B cell (primary cell): ENCODE measurements around the gene USP12. TPM values are rescaled to one million over a fixed set of nuclear protein-coding genes. Genes with fewer than 3 reads are reported as not detected.

Experiments
- ATAC-seq: fragments of 200-7000 bp; cut with Tn5 transposase; one replicate; pipeline ENCODE4 v1.10.0; 2021; ENCODE audit warnings: low read depth, mild to moderate bottlenecking, moderate number of reproducible peaks, moderate library complexity
- CTCF ChIA-PET: fragments of 350-600 bp; sonication (Branson Sonifier 250); formaldehyde crosslinking; loops from one replicate; lab custom pipeline; 2021; ENCODE audit warnings: antibody characterized with exemption, inconsistent platforms; lab: Charles Lee
- POLR2A ChIA-PET: fragments of 350-600 bp; sonication (Branson Sonifier 250); formaldehyde crosslinking; loops from one replicate; lab custom pipeline; 2021; ENCODE audit warnings: antibody characterized with exemption; lab: Charles Lee
- DNase-seq: peaks from one replicate; pipeline ENCODE4 v3.0.0; 2013
- H2AFZ ChIP-seq: 2 replicates; pipeline ENCODE4 v1.6.1; 2012; ENCODE audit warnings: mild to moderate bottlenecking, low read depth, low read length; ENCODE audit not compliant: insufficient read depth, poor library complexity, severe bottlenecking
- H3K27ac ChIP-seq, 2 donors: 1 replicate in 1 of 2; 2 replicates in 1 of 2; pipeline ENCODE4 v1.5.1; 2012 to 2013; ENCODE audit warnings: low read length in 2 of 2, mild to moderate bottlenecking in 2 of 2, moderate library complexity in 1 of 2
- H3K27me3 ChIP-seq, 4 experiments: fragments of 200-600 bp in 1 of 4; sonication (generic) in 1 of 4; replicated peaks in 1 of 4; 1 replicate in 2 of 4; 2 replicates in 2 of 4; pipeline versions ENCODE4 v1.6.1 to v1.7.0; 2013 to 2016; ENCODE audit warnings: low read length in 3 of 4, mild to moderate bottlenecking in 2 of 4, mixed read lengths in 1 of 4, moderate library complexity in 1 of 4; ENCODE audit not compliant: insufficient read depth in 4 of 4, control insufficient read depth in 3 of 4; ENCODE audit errors: control extremely low read depth in 1 of 4
- H3K36me3 ChIP-seq, 2 experiments: replicated peaks in 1 of 2; 1 replicate in 1 of 2; 2 replicates in 1 of 2; pipeline versions ENCODE4 v1.6.1 to v1.7.1; 2013; ENCODE audit warnings: low read length in 1 of 2; ENCODE audit not compliant: insufficient read depth in 2 of 2, control insufficient read depth in 1 of 2; ENCODE audit errors: control extremely low read depth in 1 of 2, extremely low read depth in 1 of 2
- H3K4me1 ChIP-seq, 2 donors: fragments of 200-600 bp in 1 of 2; sonication (generic) in 1 of 2; 1 replicate in 1 of 2; 2 replicates in 1 of 2; pipeline versions ENCODE4 v1.5.1 to v1.6.1; 2013 to 2017; ENCODE audit warnings: low read length in 2 of 2; ENCODE audit not compliant: control insufficient read depth in 2 of 2, insufficient read depth in 2 of 2
- H3K4me2 ChIP-seq: replicated peaks from 2 replicates; pipeline ENCODE3; 2012; ENCODE audit warnings: mild to moderate bottlenecking, low read depth, low read length; ENCODE audit not compliant: poor library complexity, severe bottlenecking
- H3K4me3 ChIP-seq, 5 experiments: fragments of 200-600 bp in 1 of 5; sonication (generic) in 1 of 5; 1 replicate in 3 of 5; 2 replicates in 2 of 5; pipeline versions ENCODE4 v1.5.1 to v1.7.0; 2011 to 2016; ENCODE audit warnings: low read length in 4 of 5, mild to moderate bottlenecking in 4 of 5, low read depth in 2 of 5, control low read depth in 1 of 5, moderate library complexity in 1 of 5; ENCODE audit not compliant: insufficient read depth in 1 of 5; ENCODE audit errors: control extremely low read depth in 1 of 5, extremely low read depth in 1 of 5
- H3K79me2 ChIP-seq: fragments of 200-600 bp; sonication (generic); one replicate; pipeline ENCODE4 v1.6.0; 2016; ENCODE audit warnings: low read length; ENCODE audit not compliant: control insufficient read depth, insufficient read depth
- H3K9ac ChIP-seq: fragments of 200-600 bp; sonication (generic); 2 replicates; pipeline ENCODE4 v1.6.1; 2017; ENCODE audit warnings: mild to moderate bottlenecking, low read length, moderate library complexity
- H3K9me3 ChIP-seq, 3 donors: one replicate each; pipeline versions ENCODE4 v1.6.1 to v1.7.1; 2013; ENCODE audit warnings: low read length in 2 of 3; ENCODE audit not compliant: control insufficient read depth in 2 of 3, insufficient read depth in 1 of 3; ENCODE audit errors: control extremely low read depth in 1 of 3
- H4K20me1 ChIP-seq: 2 replicates; pipeline ENCODE4 v1.6.0; 2012; ENCODE audit warnings: mild to moderate bottlenecking, low read length; ENCODE audit not compliant: insufficient read depth, control insufficient read depth, poor library complexity, severe bottlenecking
- H3K27ac Mint-ChIP-seq: one replicate; pipeline ENCODE4 v1.8.0; 2021; ENCODE audit warnings: mixed read lengths
- H3K27me3 Mint-ChIP-seq: one replicate; pipeline ENCODE4 v1.8.0; 2021; ENCODE audit warnings: mixed read lengths
- H3K4me1 Mint-ChIP-seq: one replicate; pipeline ENCODE4 v1.8.0; 2021; ENCODE audit warnings: mixed read lengths
- H3K4me3 Mint-ChIP-seq: one replicate; pipeline ENCODE4 v1.8.0; 2021; ENCODE audit warnings: mixed read lengths
- H3K9me3 Mint-ChIP-seq: one replicate; pipeline ENCODE4 v1.8.0; 2022; ENCODE audit warnings: mixed read lengths; ENCODE audit not compliant: insufficient read depth
- EZH2 ChIP-seq: IDR thresholded peaks from 2 replicates; pipeline ENCODE4 v1.6.1; 2012; ENCODE audit warnings: borderline replicate concordance, low read depth, mild to moderate bottlenecking, moderate library complexity, low read length; ENCODE audit not compliant: insufficient read depth, poor library complexity, severe bottlenecking
- WGBS: methylation state at CpG from one replicate; pipeline ENCODE4 v1.1.5; 2013; ENCODE audit warnings: missing lambda C conversion rate; ENCODE audit not compliant: insufficient coverage; 5-methylcytosine and 5-hydroxymethylcytosine counted together
- intact Hi-C: fragments of 100-400 bp; cut with micrococcal nuclease; formaldehyde crosslinking; loops from one replicate; pipeline ENCODE4 v1.10.0; 2022
- polyA plus RNA-seq: library from polyadenylated mRNA; depleted of rRNA; stranded (reverse); fragments of >200 nt; gene quantifications from 2 replicates; pipeline ENCODE4 v1.2.3, GENCODE V29; 2012
- total RNA-seq, 2 donors: library from RNA; stranded (reverse); fragments of 120-200 nt in 1 of 2; gene quantifications; 1 replicate in 1 of 2; 2 replicates in 1 of 2; pipeline versions ENCODE4 v1.2.3 to v1.2.4, GENCODE V29; 2013 to 2022
- TF ChIP-seq, protein P1 (sequence below): fragments of 200-600 bp; IDR thresholded peaks from one replicate; pipeline ENCODE4 v1.8.0; 2022; ENCODE audit warnings: antibody characterized with exemption, mild to moderate bottlenecking

Gene USP12
- total and polyA plus RNA-seq, 2 donors (not counting 1 experiment from before 2014, with no cell fraction given) = 21.7 to 46.3 TPM

DNA sequence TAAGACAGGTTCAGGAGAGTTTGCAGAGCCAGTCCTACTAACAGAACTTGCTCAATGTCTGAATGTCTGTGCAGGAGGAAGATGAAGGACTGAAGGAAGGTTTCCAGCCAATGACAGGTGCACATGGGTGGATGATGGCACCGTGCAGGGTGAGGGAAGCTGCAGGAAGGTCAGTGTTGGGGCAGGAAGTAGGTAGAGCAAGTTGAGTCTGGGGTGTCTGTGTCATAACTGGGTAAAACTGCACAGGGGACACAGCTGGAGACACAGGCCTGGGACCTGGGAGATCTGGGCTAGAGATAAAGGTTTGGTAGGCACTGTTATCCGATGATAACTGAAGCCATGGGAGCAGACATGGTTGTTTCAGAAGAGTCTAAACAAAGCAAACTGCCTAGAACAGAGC lies 116.9 kb downstream of the USP12 start:
- H3K4me1 ChIP-seq = no peaks in the 10 kb centered on the region
- no peak overlapping the region for H3K27ac ChIP-seq
- intact Hi-C loops = no loop called here
- H2AFZ ChIP-seq = no peak overlapping the region
- no peak for DNase-seq
- Mint-ChIP-seq H3K27me3 (no peaks in the 10 kb centered on the region), H3K4me1 (peaks cover 9% of the 10 kb centered on the region), H3K27ac (no peak overlapping the region), H3K4me3 (no peak overlapping the region), H3K9me3 (peaks cover 3% of the 10 kb centered on the region)
- H3K9me3 ChIP-seq = peaks cover 0 to 7% (median 0%) of the 10 kb centered on the region in 3 donors
- no peak overlapping the region for H3K9ac ChIP-seq
- H3K36me3 ChIP-seq = no peaks in the 10 kb centered on the region
- H3K4me2 ChIP-seq = no peak overlapping the region
- POLR2A ChIA-PET = no interaction called here
- CTCF ChIA-PET = no interaction called here
- no peaks in the 10 kb centered on the region for H4K20me1 ChIP-seq
- no peaks in the 10 kb centered on the region for H3K79me2 ChIP-seq
- TF ChIP-seq, protein P1, sequence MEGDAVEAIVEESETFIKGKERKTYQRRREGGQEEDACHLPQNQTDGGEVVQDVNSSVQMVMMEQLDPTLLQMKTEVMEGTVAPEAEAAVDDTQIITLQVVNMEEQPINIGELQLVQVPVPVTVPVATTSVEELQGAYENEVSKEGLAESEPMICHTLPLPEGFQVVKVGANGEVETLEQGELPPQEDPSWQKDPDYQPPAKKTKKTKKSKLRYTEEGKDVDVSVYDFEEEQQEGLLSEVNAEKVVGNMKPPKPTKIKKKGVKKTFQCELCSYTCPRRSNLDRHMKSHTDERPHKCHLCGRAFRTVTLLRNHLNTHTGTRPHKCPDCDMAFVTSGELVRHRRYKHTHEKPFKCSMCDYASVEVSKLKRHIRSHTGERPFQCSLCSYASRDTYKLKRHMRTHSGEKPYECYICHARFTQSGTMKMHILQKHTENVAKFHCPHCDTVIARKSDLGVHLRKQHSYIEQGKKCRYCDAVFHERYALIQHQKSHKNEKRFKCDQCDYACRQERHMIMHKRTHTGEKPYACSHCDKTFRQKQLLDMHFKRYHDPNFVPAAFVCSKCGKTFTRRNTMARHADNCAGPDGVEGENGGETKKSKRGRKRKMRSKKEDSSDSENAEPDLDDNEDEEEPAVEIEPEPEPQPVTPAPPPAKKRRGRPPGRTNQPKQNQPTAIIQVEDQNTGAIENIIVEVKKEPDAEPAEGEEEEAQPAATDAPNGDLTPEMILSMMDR = no peak
- TF ChIP-seq EZH2 = no peak
- WGBS = 67% methylated on average over 2 of the region's 2 CpGs
- no peaks in the 10 kb centered on the region for H3K27me3 ChIP-seq
- H3K4me3 ChIP-seq = no peak overlapping the region
- ATAC-seq = no peak

DNA sequence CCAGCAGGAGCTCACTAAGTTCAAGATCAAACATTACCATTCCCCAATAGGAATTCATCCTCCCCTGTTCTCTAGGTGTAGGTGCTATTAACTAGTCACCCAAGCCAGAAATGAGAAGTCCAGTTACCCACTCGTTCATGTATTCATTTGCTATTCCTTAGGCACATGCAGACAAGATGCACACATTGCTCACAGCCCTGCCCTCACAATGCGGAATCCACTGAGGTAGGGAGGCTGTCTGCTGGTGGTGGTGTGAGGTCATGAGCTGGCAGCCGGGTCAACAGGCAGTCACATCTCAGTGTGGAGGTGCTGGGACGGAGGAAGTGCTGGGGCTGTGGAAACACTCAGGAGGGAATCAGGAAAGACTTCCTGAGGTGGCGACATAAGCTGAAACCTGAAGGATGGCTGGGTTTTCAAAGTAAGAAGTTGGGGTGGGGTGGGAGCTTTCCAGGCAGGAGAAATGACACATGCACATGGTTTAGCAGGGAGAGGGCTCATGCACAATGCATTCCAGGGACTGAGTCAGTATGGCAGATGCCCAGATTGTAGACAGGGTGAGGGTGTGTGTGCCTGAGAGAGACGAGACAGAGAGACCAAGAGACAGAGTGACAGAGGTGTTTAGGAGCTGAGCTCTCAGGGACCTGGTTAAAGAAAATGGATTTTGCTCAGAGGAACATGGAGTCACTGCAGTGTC lies 117.6 kb downstream of the USP12 start:
- Histone ChIP-seq H4K20me1 (no peaks in the 10 kb centered on the region), H3K4me1 (no peaks in the 10 kb centered on the region), H2AFZ (no peak overlapping the region), H3K36me3 (no peaks in the 10 kb centered on the region), H3K27me3 (no peaks in the 10 kb centered on the region), H3K9me3 (peaks cover 0 to 7% (median 0%) of the 10 kb centered on the region in 3 donors), H3K9ac (no peak overlapping the region), H3K4me2 (no peak overlapping the region), H3K79me2 (no peaks in the 10 kb centered on the region), H3K27ac (no peak overlapping the region), H3K4me3 (no peak overlapping the region)
- intact Hi-C loops = no loop called here
- DNase-seq = no peak
- no peak for TF ChIP-seq EZH2
- TF ChIP-seq, protein P1 = no peak
- H3K27ac Mint-ChIP-seq = no peak overlapping the region
- ChIA-PET POLR2A (no interaction called here), CTCF (no interaction called here)
- no peak overlapping the region for H3K4me3 Mint-ChIP-seq
- H3K4me1 Mint-ChIP-seq = peaks cover 9% of the 10 kb centered on the region
- 88% methylated on average over 5 of the region's 6 CpGs for WGBS
- peaks cover 3% of the 10 kb centered on the region for H3K9me3 Mint-ChIP-seq
- no peak for ATAC-seq
- no peaks in the 10 kb centered on the region for H3K27me3 Mint-ChIP-seq
